HG02642 (cell line): ENCODE measurements around the gene SPDYE4.
"Not testable (repeated sequence)": the region's sequence is repeated elsewhere in the genome, so short reads cannot be mapped to it uniquely, and the experiment has no call there.

Experiments
- ATAC-seq: cut with Tn5 transposase; IDR thresholded peaks from one replicate; pipeline ENCODE4 v1.9.1; 2021; ENCODE audit warnings: mild to moderate bottlenecking; ENCODE audit not compliant: unreplicated experiment, poor library complexity

Gene SPDYE4, protein sequence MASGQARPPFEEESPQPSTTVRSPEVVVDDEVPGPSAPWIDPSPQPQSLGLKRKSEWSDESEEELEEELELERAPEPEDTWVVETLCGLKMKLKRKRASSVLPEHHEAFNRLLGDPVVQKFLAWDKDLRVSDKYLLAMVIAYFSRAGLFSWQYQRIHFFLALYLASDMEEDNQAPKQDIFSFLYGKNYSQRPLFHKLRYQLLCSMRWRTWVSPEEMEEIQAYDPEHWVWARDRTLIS

DNA sequence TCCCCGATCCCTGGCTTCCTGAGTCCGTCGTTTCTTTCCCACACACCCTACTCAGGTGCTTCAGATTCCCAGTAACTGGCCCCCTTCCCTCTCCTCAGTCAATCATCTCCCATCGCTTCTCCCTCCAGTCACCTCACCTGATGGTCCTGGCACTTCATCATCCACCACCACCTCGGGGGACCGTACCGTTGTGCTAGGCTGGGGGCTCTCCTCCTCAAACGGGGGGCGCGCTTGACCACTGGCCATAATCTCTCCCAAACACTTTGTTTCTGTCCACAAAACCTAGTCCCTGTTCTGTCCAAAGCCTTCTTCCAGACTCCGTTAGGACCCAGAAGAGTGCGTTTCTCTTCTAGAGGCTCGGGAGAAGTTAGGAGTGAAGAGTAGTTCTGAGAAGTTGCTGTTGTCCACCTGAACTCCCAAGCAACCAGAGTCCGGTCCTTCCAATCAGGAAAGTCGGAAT, at the start of gene SPDYE4:
Gene SPDYE4, minus strand, starts transcription at position 410 of the 460 bp plus-strand sequence. Its CDS starts 164 bp downstream, at position 246.
- ATAC-seq: no peak

DNA sequence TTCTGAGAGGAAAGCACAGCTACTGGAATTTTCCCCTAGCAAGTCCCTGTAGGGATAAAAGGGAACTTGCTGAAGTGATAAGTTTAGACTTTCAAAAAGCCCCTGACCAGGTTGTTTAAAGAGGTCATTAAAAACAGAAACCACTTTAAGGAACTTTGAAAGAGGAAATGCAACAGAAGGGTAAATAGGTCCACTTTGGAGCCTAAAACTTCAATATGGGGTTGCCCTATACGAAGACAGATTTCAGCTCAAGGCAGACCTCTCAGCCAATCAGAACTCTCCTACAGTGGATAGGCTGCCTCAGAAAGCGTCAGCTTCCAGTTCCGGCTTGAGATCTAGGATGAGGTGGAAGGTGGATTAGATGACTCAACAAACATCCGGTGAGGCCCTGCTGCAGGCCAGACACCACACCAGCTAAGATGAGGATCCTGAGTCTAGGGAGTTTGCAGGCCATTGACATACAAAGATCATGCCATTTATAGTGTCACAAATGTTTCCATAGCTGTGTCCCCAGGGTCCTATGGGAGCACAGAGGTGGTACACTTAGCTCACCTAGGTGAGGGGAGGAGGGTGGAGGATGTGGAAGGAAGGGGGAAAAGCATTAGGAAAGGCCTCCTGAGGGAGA, 48.7 kb upstream of the SPDYE4 start:
- ATAC-seq: peak; percentile 91

DNA sequence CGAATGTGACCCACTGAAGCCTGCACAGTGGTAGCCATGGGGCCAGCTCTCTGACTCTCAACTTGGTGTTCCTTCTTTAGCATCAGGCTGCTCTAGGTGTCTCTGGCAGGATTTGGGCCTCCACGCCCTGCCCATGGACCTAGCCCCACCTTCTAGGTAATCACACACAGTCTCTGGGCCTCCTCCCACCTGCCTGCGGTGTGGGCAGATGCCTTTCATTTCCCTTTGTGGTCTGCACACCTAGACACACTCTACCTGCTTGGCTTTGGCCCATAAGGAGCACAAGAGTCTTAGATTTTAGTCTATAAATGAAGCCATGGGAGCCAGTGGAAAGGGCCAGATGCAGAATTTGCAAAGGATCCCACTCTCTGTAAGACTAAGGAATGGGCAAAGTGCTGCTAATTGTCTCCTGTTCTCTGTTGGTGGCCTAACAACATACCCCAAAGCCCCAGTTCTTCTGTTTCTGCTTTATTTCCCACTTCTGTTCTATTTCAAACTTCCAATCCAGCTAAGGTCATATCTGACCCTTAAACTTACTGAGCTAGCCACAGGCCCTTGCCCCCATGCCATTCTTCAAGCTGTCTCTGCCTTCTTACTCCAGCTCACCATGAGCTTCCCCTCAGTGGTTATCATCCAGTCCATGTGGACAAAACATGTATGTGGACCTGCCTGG, 48.0 kb upstream of the SPDYE4 start:
- ATAC-seq: peak; percentile 22

DNA sequence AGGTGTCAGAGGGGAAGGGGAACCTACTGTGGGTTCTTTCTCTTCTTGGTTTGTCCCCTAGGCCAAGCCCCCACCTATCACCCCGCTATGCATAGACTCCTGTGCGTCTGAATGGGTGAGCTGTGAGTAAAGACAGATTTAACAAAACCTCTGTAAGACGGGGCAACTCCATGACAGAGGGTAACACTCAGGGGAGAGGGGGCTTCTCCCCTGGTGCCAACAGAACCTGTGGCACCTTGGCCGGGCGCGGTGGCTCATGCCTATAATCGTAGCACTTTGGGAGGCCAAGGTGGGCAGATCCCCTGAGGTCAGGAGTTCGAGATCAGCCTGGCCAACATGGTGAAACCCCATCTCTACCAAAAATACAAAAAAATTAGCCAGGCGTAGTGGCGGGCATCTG, 47.0 kb upstream of the SPDYE4 start:
- not testable (repeated sequence) for ATAC-seq

DNA sequence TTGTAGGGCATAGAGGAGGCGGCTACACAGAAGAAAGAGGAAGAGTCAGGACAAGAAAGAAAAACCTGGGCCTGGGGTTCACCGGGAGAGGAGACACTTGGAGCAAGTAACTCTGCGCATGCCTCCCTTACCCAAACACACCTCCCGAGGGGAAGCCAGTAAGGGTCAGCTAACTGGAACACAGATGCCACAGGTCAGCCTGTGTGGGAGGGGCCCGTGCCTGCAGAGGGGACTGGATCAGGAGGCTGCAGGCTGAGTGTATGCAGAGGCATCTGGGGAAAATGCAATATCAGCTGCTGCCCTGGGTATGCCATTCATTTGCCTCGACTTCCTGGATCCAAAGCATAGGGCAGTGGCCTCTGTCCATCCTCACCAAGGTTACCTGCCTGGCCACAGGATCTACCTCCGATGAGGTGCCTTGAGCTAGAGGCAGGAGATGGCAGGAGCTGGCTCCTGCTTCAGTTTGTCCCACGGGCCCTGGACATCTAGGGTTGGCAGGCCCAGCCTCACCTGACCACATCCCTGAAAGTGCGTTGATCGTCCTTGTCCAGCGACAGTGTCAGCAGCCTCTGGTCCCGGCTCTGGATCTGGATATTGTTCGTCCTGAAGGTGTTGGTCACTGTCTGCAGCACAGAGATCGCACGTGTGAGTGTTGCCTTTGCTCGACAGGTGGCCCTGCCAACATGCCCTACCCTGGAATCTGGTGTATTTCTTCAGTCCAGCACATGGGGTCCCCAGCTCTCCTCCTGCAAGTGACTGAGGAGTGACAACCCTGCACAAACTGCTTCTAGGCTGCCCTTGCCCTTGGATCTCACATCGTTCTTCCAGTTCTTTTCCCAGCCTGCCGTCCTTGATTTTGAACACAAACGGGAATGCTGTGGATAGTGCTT, 45.4 kb upstream of the SPDYE4 start:
- ATAC-seq: no peak

DNA sequence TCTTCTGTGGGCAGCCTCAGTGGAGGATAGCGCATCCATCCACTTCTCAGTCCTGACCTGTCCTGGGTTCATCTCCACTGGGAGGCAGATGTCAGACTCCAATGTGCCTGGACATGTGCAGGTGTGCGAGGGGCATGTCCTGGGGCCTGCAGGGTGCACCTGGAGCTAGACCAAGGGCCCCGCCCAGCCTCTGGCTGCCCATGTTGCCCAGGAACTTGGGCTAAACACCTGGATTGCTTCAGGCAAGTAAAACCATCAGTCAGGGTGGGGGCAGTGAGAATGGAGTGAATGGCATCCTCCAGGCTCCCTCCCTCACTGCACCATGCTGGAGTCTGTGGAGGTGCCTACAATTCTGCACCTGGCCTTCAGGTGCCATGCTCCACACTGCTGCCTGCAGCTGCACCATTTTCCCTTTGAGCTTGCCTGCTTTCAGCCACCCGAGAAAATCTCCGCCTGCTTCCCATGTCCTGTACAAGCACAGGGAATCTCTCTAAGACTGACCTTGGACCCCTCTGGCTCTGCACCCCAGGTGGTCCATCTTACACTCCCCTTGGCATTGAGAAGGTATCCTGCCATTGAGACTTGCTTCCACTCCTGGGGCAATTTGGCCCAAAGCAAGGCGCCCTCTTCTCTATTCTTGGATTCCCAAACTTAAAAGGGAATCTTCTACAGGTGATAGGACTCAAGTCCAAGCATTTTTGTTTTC, 42.9 kb upstream of the SPDYE4 start:
- ATAC-seq: no peak

DNA sequence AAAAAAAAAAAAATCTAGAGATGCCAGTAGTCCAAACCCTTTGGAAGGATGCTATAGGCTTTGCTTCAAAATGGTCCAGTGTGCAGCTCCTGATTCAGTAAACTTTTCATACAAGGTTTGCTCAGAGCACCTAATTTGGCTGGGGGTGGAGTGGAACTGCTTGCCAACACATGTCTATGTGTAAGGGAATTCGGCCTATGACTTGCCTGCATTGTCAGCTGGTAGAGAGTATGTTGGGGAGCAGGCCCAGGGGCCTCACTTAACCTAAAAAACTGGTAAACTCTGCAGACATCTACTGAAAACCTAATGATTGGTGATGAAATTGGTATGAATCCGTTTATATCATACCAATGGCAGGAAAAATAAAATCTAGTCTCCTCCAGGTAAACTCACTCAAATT, 42.3 kb upstream of the SPDYE4 start:
- ATAC-seq: no peak

DNA sequence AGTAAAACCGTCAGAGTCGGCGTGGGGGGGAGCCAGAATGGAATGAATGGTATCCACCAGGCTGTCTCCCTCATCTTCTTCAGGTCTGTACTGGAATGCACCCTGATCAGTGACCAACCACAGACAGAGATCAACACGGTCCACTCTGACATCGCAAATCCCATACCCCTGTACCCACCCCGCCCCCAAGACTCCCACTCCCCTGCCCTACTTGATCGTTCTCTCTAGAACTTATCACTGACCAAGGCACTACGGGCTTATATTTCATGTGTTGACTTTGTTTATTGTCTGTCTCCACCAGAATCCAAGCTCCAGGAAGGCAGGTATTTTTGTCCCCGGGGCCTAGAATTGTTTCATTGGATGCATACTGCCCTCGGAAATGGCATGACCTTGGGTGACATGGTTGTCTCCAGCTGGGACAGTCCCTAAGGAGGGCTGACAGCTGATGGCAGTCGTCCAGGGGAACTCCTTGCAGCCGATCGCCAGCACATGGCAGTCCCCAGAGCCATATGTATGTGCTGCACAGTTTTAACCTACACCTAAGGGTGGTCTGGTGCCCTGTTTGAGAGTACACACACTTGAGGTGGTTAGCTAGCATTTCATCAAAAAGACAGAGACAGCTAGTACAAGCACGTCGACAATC, 41.3 kb upstream of the SPDYE4 start:
- no peak for ATAC-seq

DNA sequence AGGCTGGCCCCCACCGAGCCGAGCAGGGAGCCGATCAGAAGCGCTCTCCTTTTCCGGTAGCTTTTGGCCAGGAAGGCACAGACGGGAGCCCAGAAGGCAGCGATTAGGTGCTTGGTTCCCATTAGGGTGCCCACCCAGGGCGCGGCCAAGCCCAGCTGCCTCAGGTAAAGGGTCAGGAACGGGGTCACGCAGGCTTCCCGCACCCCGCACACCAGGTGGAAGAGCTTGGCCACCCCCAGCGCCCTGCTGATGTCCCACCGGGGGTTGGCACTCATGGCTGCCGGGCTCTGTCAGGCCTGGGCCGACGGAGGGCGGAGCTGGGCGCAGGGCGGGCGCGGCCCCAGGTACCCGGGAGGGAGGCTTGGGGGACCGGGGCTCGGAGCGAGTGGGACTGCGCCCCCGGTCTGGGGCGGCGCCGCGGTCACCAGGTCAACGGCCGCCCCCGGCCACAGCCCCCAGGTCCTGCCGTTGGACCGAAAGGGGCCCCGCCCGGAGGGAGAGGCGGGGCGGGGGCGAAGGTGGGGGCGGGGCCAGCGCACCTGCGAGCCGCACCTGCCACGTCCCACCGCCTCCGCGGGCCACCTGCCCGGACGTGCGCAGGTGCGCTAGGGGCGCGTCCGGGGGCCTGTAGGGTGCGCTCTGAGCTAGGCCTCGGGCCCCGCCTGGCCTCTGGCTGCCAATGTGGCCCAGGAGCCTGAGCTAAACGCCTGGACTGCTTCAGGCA, 40.7 kb upstream of the SPDYE4 start, which contains the start of gene MFSD6L:
Gene MFSD6L, minus strand, starts transcription at position 520 of the 724 bp plus-strand sequence. Its CDS starts 245 bp downstream, at position 275.
- ATAC-seq: no peak

DNA sequence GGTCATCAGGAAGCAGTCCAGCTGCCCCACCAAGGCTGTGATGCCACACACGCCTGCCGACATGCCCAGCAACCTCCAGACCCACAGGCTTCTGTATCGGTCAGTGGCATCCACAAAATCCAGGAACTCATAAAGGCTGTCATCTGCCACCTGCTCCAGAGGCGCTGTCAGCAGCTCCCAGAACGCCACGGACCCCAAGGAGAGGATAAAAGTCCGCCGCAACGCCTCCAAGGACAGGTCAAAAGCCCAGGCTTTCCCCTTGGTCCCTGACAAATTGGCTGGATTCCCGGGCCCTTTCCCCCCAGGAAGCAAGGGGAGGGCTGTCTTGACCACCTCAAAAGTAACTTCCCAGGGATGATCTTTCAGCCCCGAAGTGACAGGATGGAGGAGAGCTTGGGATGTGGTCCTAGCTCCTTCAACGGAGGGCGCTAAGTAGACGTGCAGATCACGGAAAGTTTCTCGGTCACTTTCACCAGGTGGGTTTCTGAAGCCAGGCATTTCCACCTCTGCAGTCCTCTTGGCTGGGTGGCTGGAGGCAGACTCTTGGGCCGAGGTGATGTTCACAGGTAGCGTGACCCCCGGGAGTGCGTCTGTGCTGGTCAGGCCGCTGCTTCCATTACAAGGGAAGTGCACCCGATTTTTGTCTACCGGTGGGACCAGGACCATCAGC, 40.0 kb upstream of the SPDYE4 start:
- ATAC-seq: no peak

DNA sequence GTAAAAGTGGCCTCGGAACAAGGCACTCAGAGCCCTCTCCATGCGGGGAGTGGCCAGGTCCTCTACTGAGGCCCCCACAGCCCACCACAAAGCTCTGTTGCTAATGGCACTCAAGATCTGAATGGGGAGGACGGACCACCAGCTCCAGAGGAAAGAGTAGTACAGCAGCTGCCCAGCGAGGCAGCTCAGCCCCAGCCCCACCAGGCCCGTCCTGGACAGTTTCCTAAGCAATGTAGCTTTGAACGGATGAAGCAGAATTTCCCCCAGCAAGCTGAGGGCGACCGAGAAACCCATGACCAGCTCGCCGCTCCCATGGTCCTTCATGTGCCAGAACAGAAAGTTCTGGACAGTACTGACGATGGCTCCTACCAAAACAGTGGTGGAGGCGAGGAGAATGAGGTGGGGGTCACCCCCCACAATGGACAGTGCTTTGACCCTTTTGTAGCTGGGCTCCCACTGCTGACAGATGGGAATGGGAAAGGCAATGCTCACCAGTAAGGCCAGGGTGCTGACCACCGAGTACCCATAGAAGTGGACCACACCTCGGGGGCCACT, 39.4 kb upstream of the SPDYE4 start:
- no peak for ATAC-seq

DNA sequence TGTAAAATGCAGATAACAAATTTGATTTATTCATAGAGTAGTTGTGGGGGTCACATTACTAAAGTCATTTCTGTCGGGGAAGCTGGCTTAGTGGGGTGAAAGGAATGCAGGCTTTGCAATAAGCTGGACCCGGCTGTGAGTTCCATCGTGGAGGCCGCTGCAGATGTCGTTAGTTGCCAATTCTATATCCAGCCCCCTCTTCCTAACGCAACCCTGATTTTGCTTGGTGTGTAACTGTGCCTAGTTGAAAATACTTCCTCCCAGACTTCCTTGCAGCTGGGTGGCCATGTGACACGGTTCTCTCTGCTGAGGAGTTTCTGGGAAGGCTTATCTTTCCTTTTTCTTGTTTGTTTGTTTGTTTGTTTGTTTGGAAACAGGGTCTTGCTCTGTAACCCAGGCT, 36.3 kb upstream of the SPDYE4 start:
- no peak for ATAC-seq

DNA sequence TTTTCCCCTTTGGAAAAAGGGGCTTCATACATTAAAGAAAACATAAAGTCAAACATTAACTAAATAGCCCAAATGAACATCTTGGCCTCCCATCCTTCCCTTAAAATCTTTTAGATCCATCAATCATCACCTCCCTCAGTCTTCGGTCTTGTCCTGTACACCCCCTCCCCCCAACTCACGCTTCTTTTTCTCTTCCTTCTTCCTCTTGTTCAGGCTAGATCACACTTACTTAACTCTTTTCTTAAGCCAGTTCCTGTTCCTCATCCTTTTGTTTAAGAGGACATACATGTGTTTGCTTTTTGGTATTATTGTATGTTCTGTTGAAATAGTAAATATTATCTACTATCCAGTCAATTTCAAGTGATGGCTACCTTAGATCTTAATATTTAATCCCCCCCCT, 35.3 kb upstream of the SPDYE4 start:
- ATAC-seq: no peak

DNA sequence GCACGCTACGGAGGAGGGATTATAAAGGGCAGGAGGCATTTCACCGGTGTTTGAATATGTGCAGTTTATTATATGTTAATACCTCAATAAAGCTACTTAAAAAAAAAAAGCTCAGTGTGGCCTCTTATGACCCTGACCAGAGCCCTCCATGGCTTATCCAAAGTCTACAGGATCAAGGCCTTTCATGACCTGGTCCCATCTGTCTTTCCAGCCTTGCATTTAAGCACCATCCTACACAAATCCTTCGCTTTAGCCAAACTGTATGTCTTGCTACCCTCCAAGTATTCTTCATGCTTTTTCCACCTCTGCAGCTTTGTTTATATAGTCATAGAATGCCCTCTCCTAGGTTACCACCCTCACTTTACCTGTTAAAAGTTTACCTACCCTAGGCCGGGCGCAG, 34.3 kb upstream of the SPDYE4 start:
- no peak for ATAC-seq

DNA sequence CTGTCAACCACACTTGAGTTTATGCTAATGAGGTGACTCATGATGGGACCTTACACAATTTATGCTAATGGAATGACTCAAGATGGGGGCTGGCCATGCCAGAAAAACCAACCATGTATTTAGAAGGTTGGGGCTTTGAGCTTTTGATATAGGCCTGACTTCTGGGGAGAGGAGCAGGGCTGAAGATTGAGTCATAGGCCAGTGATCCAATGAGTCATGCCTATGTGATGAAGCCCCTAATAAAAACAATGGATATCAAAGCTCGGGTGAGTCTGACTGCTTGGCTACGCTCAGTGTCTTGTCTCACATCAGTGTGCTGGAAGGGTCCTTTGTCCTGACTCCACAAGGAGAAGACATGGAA, 33.5 kb upstream of the SPDYE4 start:
- ATAC-seq: no peak

DNA sequence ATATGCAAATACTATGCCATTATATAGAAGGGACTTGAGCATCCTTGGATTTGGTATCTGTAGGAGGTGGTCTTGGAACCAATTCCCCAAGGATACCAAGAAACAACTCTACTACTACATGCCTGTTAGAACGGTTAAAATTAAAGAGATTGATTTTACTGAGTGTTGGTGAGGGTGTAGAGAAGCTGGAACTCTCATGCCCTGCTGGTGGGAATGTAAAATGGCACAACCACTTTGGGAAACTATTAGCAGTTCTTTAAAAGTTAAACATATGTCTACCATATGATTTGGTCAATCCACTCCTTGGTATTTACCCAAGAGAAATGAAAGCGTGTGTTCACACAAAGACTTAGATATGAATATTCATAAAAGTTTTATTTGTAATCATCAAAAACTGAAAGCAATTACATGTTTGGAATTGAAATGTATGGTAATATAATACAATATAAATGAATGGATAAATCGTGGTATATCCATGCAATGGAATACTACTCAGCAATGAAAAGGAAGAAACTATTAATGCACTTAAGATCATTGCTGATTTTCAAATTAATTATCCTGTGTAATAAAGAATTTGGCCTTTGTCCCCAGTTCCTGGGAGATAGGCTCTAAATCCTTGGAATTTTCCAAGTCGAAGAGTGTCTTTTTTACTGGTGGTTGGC, 33.0 kb upstream of the SPDYE4 start:
- no peak for ATAC-seq

DNA sequence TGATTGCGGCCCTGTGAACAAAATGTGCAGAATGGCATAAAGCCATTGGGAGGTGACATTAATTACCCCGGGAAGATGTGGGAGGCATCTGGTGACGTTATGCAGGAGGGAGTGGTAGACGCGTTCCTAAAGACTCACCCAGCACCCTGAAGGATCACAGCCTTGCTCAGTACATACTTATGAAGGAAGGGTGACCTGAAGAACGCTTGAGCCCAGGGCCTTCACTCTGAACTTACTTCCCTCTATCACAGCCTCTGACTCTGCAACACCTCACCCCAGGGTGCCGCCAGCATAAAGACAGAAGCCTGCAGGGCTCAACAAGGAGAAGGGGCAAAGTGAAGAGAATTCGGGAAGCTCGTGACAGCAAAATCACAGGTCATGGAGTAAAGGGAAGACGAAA, 31.4 kb upstream of the SPDYE4 start:
- no peak for ATAC-seq

DNA sequence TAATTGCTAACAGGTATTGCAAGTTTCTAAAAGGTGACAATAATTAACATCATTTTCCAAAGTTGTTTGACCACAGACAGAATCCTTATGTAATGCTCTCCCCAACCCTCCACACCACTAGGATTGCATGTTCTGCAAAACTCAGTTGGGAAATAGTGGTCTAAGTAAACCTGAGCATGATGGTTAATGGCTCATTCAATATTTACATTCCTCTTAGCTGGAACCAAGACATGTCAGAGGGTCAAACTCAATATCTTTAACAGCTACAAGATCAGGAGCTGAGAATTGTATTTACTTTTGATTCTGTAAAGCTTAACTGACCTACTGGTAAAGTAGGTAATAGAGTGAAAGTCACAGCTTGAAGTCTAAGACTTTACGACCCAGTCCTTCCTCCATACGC, 30.7 kb upstream of the SPDYE4 start:
- ATAC-seq: no peak
